HCEC 1CT (cell line): Measurements from ENCODE around the gene MAEA.

Source experiments
- DNase-seq: peaks from one replicate; pipeline ENCODE4 v3.0.0-alpha.2; 2017

MAEA gene

GRCh38 chr4:1383728-1384591 is 94.3 kb downstream of the MAEA start:
- DNase-seq, result no peak

GRCh38 chr4:1384675-1385372 is 95.1 kb downstream of the MAEA start:
- DNase-seq, result no peak

GRCh38 chr4:1385373-1386340 is 96.0 kb downstream of the MAEA start:
- DNase-seq, result no peak
